GM21360 (cell line): ENCODE data around the gene DHX34.

Experiments used
- ATAC-seq: cut with Tn5 transposase; IDR thresholded peaks from one replicate; pipeline ENCODE4 v1.9.1; 2021; ENCODE audit warnings: mild to moderate bottlenecking, moderate library complexity; ENCODE audit not compliant: unreplicated experiment

DHX34 gene

DNA sequence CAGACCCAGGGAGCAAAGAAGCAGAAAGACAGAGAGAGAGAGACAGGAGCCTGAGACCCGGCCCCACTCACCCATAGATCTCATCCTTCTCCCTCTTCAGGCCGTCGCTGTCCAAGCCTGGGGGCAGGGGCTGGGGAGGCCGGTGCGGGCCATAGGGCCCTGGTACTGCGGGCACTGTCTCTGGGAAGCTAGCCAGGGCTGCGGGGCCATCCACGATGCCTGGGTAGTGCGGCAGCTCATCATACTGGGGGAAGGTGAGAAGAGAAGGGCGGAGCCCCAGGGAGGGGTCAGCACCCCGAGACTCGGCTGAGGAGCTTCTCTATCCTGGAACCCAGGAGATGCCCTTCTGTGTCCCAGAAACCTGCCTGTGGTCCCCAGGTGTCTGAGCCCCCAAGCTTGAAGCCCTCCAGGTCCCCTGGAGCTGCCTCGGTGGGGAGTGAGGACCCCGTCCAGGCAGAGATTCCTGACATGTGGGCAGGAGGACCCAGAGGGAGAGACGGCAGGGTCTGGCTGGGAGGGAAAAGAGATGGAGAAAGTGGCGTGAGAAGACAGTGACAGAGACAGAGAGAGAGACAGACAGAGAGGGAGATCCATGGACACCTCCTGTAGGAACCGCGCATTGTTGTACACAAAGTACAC, 68.1 kb downstream of the DHX34 start:
- no peak for ATAC-seq

DNA sequence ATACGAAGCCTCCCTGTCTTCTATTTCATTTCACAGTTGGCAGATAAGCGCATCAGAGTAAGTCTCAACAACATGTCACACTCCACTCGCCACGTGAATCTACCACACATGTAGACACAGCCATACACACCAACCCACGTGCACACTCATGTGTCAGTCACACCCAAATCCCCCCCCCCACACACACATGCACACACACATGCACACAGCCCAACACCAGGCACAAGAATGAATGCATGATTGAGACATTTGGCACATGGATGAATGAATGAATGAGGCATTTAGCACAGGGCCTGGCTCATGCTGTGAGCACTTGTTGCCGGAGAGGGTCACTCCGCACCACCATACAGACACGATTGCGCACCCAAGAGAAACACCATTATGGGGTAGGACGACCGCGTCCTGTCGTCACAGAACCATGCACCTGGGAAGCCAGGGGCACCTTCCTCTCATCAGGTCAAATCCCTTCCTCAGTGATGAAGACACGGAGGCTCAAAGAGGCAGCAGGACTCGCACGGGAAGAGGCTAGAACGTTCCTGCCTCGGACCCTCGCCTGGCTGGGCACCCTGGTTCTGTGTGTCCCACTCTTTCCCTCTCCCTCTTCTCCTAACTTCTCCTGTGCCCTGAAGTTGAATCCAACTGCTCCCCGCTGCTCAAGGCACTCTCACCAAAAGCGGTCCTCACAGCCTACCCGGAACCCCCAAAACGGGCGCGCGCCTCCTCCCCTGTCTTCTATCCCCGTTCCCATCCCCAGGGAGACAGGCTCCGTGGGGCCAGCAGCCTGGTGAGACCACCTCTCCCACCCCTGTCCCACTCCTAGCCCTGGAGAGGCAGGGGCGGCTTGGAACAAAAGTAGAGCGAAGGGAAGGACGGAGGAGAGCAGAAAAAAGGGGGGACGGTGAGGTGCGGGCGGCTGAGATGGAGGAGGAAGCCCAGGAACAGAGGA, 68.9 kb downstream of the DHX34 start:
- ATAC-seq: no peak

DNA sequence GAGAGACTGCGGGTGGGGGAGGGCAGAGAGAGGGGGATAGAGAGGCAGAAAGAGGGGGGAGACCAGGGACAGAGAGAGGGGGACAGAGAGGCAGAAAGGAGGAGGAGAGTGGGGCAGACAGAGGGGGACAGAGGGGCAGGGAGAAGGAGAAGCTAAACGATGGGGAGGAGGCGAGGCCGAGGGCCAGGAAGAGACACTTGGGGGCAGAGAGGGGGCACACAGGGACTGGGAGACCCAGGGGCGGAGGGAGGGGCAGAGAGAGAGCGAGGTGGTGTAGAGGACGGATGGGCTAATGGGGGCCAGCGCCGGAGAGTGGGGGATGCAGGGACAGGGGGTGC, 69.5 kb downstream of the DHX34 start:
- no peak for ATAC-seq

DNA sequence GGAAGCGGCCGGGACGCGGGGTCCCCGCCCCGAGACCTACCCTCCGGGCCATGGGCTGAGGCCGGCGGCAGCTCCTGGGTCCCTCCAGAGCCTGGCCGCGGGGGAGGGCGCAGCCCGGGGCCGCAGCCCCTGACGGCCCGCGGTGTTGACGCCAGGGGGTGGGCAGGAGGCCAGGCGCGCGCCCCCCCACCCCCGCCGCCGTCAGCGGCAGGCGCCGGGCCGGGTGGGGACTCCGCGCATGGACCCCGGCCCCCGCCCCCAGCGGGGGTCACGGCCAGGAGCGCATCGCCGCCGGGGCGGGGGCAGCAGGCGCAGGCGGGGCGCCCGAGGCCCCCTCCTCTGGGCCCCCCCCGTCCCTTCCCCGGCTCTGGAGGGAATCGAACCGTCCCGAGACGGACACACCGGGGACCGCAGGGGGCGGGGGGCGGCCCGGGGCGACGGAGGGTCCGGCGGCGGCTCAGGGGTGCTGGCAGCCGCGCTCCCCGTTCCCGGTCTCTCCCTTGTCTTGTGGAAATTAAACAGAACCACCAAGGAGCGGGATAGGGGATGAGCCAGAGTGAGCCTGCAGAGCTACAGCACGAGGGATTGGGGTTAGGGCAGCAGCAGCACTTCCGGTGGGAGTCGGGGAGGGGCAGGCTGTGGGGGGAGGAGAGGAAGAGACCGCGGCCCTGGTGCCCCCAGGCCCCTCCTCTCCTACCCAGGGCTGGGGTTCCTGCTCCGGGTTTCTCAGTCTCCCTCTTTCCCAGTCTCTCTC, 70.1 kb downstream of the DHX34 start, which contains the start of gene MEIS3:
TSS of gene MEIS3 (minus strand) at position 498 of the 754 bp plus-strand sequence. CDS start at position 52, 446 bp downstream.
- no peak for ATAC-seq

DNA sequence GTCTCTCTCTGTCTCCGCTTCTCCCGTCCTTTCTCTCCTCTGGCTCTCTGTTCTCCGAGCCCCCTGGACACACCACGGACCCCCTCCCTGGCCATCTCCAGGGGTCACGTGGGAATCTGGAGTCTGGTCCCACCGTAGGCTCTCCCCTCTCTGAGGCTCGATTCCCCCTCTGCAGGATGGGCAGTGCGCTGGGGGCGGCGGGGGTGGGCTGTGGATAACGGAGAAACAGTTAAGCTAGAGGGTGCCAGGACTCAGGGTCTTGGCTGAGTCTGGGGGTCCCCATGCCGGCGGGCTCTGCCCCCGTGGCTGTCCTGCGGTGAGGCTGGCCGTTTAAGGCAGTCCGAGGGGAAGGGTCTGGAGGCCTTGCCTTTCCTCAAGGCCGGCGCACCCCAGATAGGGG, 70.7 kb downstream of the DHX34 start:
- ATAC-seq: no peak

DNA sequence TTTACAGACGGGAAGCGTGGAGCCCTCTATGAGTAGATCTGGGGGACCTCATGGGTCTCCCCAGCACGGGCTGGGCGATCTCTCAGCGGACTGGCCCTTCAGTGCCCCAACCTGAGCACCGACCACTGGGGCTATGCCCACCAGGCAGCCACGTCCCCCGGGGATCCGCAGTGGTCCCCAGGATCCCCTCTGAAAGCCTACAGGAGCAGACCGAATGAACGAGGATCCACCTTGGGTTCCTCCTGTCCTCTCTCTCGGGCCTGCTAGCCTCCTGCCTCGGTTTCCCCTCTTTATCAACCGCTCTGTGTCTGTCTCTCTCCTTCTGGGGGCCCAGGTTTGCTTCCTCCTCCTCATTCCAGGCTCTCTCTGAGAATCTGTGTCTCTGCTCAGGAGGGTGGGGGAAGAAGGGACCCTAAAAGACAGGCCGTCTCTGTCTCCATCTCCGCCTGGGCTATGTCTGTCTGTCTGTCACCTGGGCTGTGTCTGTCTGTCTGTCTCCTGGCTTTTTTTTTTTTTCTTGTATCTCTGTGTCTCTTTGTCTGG, 72.2 kb downstream of the DHX34 start:
- no peak for ATAC-seq

DNA sequence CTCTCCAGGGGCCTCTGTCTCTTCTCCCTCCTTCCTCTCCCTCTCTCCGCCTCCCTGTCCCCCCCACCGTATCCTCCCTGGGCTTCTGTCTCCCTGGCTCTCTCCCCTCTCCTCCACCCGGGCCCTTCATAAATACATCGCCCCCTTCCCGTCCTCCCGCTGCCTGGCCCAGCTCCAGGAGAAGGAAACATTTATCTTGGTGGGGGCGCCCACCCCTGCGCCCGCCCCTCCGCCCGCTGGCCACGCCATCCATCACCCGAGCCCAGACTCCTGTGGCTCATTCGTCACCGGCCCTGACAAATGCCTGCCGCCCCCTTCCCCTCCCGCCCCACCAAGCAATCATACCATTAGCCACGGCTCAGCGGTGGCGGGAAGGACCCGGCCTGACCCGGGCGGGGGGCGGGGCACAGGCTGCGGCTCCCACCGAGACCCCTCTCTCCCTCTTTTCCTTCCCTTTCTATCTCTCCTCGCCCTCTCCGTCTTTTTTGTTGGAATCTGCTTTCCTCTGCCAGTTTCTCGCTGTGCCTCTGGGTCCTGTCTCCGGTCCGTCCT, 72.8 kb downstream of the DHX34 start:
- ATAC-seq: no peak

DNA sequence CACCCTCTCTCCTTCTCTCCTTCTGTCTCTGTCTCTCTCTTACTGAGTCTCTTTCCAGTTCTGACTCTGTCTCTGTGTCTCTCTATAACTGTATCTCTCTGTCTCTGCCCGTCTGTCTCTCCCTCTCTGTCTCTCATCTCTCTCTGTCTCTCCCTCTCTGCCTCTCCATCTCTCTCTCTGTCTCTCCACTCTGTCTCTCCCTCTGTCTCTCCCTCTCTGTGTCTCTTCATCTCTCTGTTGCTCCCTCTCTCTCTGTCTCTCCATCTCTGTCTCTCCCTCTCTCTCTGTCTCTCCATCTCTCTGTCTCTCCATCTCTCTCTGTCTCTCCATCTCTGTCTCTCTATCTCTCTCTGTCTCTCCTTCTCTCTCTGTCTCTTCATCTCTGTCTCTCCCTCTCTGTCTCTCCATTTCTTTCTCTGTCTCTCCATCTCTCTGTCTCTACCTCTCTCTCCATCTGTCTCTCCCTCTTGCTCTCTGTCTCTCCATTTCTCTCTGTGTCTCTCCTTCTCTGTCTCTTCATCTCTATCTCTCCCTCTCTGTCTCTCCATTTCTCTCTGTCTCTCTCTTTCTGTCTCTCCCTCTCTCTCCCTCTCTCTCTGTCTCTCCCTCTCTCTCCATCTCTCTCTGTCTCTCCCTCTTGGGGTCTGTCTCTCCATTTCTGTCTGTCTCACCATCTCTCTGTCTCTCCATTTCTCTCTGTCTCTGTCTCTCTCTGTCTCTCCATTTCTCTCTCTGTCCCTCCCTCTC, 73.5 kb downstream of the DHX34 start:
- ATAC-seq: no peak

DNA sequence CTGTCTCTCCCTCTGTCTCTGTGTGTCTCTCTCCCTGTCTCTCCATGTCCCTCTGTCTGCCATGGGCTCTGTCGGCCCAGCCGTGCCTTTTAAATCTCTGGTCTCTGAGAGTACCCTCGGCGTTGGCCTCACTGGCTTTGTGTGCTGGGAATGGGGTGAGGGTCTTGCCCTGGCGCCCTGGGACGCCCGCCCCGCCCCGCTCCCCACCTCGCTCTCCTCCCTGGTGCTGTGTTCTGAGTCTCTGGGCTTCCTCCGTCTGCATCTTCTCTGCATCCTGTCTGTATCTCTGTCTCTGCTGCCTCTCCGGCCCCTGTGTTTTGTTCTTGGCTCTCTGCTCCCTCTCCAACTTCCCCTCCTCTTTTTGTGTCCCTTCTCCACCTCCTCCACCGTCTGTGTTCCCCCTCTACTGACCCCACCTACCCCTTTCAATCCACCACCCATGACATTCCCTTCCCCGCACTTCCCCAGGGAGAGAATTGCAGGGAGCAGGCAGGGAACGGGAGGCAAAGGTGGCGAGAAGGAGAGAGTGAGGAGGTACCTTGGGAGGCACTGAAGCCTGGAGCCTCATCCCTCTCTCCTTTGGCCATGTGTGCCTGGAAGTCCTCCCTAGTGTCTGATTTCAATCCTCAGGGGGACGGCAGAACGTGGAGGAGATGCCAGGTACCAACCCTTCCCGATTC, 74.2 kb downstream of the DHX34 start:
- no peak for ATAC-seq

DNA sequence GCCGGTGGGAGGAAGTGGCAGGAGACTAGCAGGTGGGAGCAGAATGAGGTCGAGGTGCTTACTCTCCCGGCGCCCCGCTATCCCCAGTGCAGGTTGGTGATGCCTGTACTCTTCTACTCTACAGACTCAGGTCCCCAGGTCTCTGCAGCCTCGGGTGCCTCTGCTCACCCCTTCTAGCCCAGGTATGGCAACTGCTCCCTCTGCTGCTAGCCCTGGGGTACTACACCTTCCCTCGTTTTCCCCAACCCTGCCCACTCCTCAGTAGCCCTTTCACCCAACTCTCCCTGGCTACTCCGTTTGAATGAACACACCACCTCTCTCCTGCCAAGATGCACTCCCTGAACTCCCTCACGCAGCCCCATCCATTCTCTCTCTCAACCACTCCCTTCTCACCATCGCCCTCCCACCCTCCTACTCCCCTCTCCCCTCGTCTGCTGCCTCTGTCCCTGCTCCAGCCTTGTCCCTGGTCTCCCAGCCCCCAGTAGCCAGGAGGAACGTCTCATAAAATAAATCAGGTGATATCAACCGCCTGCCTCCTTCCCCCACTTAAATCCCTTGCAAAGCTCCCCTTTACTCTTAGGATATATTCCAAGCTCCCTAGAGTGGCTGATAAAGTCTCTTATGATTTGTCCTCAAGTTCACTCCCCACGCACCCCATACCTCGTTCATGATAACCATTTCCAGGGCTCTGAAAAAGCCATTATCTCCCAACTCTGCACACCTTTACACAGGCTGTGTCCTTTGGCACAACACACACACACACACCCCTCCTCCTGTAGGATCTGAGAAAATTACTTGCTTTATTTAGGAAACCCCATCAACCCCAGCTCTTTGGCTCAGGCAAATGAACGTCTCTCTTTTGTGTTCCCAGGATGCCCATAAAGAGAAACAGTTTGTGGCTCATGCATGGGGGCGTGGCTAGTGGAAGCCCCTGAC, 78.4 kb downstream of the DHX34 start:
- no peak for ATAC-seq

DNA sequence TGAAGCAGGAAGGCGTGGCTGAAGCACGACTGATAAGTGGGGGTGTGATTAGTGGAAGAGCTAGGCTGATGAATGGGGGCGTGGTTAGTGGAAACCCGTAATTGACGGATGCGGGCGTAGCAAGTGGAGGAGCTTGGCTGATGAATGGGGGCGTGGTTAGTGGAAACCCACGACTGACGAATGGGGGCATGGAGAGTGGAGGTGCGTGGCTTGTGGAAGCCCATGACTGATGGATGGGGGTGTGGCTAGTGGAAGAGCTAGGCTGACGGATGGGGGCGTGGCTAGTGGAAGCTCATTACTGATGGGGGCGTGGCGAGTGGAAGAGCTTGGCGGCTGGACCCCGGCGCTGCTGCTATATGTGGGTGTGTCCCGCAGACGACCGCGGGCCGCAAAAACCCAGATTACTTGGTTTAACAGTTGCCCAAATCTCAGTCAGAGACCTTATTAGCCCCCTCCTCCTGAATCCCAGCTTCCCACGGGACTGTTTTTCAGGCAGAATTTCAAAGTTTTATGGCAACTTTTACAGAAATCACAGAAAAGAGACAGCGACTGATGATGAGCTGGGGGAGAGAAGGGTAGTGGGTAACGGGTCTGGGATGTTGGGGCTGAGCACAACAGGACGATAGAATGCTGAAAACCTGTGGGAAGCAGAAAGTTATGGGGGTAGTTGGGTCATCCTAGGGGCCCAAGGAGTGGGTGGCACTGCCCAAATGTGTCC, 79.2 kb downstream of the DHX34 start:
- ATAC-seq: no peak

DNA sequence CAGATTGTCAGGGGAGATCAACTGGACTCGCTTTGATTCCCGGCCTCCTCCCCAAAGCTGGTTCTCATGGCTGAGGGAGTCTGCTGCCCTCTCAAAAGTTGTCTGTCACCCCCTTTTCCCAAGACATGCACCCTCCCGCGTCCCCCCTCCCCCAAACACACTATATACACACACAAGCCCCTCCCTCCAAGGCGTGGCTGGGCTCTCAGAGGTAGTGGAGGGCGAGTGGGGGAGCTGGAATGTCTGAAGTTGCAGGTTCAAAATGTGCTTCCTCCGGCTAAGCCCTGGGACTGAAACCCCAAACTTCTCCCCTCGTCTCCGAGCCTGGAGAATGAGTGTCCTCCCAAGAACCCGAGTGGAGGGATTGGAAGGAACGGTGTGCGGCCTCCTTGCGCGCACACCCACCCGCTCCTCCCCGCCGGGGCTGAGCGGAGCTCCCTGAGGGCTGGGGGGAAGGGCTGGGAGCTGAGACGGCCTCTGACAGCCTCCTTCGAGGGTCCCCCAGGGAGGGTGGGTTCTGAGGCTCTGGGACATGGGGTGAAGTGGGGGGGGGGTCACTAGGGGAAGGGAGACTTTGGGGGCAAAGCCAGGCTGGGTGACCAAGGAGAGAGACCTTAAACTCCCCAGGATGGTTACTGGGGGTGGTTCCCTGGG, 80.2 kb downstream of the DHX34 start:
- no peak for ATAC-seq

DNA sequence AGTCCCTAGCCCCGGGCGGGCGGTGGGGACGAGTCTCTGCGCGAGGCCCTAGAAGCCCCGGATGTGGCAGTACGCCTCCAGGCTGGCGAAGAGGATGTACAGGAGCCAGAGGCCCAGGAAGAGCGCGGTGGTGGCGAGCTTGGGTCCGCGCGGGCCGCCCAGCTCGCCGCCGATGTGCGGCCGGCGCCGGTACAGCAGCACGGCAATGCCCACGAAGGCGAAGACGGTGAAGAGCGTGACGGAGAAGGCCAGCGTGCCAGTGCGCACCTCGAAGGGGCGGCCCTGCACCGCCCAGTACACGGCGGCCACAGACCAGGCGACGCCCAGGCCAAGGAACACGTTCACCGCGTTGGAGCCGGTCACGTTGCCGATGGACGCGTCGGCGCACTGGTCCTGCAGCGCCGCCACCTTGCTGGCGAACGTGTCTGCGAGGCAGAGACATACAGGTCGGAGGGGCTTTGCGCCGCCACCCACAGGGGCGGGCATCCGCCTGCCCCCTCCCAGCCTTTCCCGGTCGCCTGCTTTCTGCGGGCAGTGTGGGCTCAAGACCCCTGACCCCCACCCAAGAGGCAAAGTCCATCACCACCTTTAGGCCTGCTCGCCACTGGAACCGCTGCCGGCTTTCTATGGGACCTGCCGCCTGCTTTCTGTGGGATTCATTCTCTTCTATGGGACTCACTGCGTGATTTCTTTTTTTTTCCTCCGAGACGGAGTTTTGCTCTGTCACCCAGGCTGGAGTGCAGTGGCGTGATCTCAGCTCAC, 81.1 kb downstream of the DHX34 start:
- ATAC-seq: no peak

DNA sequence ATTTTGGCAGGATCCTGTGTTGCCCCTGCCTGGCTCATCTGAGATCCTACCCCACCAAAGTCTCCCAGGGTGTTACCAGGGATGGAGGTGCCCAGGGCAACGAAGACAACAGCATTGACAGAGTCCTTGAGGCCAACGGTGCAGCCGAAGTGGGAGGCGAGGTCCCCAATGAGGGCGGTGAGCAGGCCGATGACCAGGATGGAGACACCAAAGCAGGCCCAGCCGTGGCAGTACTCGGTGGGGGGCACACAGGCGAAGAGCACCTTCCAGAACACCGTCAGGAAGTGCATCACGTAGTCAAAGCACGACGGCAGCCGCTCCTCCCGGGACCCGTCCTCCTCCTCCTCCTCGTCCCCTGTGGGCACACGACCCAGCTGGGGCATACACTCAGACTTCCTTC, 83.0 kb downstream of the DHX34 start:
- no peak for ATAC-seq
